CD4-positive, alpha-beta memory T cell (primary cell): ENCODE results near the gene ADAMTSL1. TPM values are rescaled to one million over a fixed set of nuclear protein-coding genes. Genes with fewer than 3 reads are reported as not detected.

Experiments used
- CTCF ChIA-PET: fragments of 350-600 bp; sonication (Branson Sonifier 250); formaldehyde crosslinking; loops from one replicate; lab custom pipeline; 2021; ENCODE audit warnings: inconsistent platforms; ENCODE audit not compliant: partially characterized antibody; lab: Charles Lee
- POLR2A ChIA-PET: fragments of 350-600 bp; sonication (Branson Sonifier 250); formaldehyde crosslinking; loops from one replicate; lab custom pipeline; 2021; ENCODE audit not compliant: partially characterized antibody; lab: Charles Lee
- DNase-seq, 5 donors: peaks; one replicate each; pipeline versions ENCODE4 v3.0.0 to v3.0.0-alpha.2; 2020 to 2022; ENCODE audit warnings: mixed read lengths in 1 of 5
- H3K27ac ChIP-seq: one replicate; pipeline ENCODE4 v1.7.0; 2013; ENCODE audit warnings: low read depth, low read length
- H3K27me3 ChIP-seq: 2 replicates; pipeline ENCODE4 v1.7.0; 2013; ENCODE audit warnings: mild to moderate bottlenecking, low read length, moderate library complexity; ENCODE audit not compliant: insufficient read depth
- H3K36me3 ChIP-seq: 2 replicates; pipeline ENCODE4 v1.7.0; 2013; ENCODE audit warnings: mild to moderate bottlenecking, low read length, moderate library complexity; ENCODE audit not compliant: insufficient read depth
- H3K4me1 ChIP-seq: 2 replicates; pipeline ENCODE4 v1.7.0; 2013; ENCODE audit warnings: mild to moderate bottlenecking, low read length, moderate library complexity; ENCODE audit not compliant: insufficient read depth
- H3K4me3 ChIP-seq, 2 donors: one replicate each; pipeline ENCODE4 v1.7.0; 2013; ENCODE audit warnings: low read length in 2 of 2, mild to moderate bottlenecking in 1 of 2
- H3K9me3 ChIP-seq, 2 donors: one replicate each; pipeline ENCODE4 v1.7.0; 2013; ENCODE audit warnings: low read length in 2 of 2, control low read depth in 1 of 2; ENCODE audit not compliant: control insufficient read depth in 1 of 2
- H3K27ac Mint-ChIP-seq, 7 donors: one replicate each; pipeline ENCODE4 v1.8.0; 2020 to 2021; ENCODE audit warnings: mixed read lengths in 7 of 7, mild to moderate bottlenecking in 6 of 7, inconsistent platforms in 3 of 7, moderate library complexity in 3 of 7
- H3K27me3 Mint-ChIP-seq, 2 donors: one replicate each; pipeline ENCODE4 v1.8.0; 2020 to 2021; ENCODE audit warnings: mixed read lengths in 2 of 2
- H3K36me3 Mint-ChIP-seq, 2 donors: one replicate each; pipeline ENCODE4 v1.8.0; 2020 to 2021; ENCODE audit warnings: mixed read lengths in 2 of 2, inconsistent platforms in 1 of 2, mild to moderate bottlenecking in 1 of 2
- H3K4me1 Mint-ChIP-seq, 4 donors: one replicate each; pipeline ENCODE4 v1.8.0; 2020 to 2021; ENCODE audit warnings: mixed read lengths in 4 of 4, mild to moderate bottlenecking in 1 of 4
- H3K4me3 Mint-ChIP-seq, 8 donors: one replicate each; pipeline ENCODE4 v1.8.0; 2020 to 2021; ENCODE audit warnings: mixed read lengths in 8 of 8, mild to moderate bottlenecking in 7 of 8, moderate library complexity in 6 of 8, inconsistent platforms in 3 of 8
- H3K9me3 Mint-ChIP-seq, 8 donors: one replicate each; pipeline ENCODE4 v1.8.0; 2020 to 2021; ENCODE audit warnings: mixed read lengths in 8 of 8, mild to moderate bottlenecking in 5 of 8, inconsistent platforms in 3 of 8, moderate library complexity in 1 of 8
- intact Hi-C: fragments of 100-400 bp; cut with micrococcal nuclease; formaldehyde crosslinking; loops from one replicate; pipeline ENCODE4 v1.15.1; 2023
- polyA plus RNA-seq, 2 donors: library from polyadenylated mRNA; unstranded; fragments of 300-500 nt; fragmentation: Illumina TruSeq; gene quantifications; one replicate each; pipeline ENCODE4 v1.2.3, GENCODE V29; 2021
- total RNA-seq, 2 experiments: library from RNA; stranded (reverse); gene quantifications; one replicate each; pipeline ENCODE4 v1.2.3, GENCODE V29; 2021

ADAMTSL1 gene
- total and polyA plus RNA-seq, 4 experiments from 2014 or later = not detected

- no peaks in the 10 kb centered on the region for H3K4me1 ChIP-seq
- Mint-ChIP-seq H3K9me3 (peaks cover 0 to 2% (median 0%) of the 10 kb centered on the region in 8 donors), H3K27me3 (peaks cover 0 to 3% of the 10 kb centered on the region in 2 donors), H3K36me3 (no peaks in the 10 kb centered on the region), H3K4me1 (peaks cover 0 to 2% (median 0%) of the 10 kb centered on the region in 4 donors), H3K27ac (no peak overlapping the region), H3K4me3 (no peak overlapping the region)
- no peak overlapping the region for H3K4me3 ChIP-seq
- ChIA-PET CTCF (no interaction called here), POLR2A (no interaction called here)
- no peaks in the 10 kb centered on the region for H3K9me3 ChIP-seq
- intact Hi-C loops = no loop called here
- no peaks in the 10 kb centered on the region for H3K27me3 ChIP-seq
- no peak for DNase-seq
- no peak overlapping the region for H3K27ac ChIP-seq
- H3K36me3 ChIP-seq = no peaks in the 10 kb centered on the region
Measured at GRCh38 chr9:18849890-18850677, 376.1 kb downstream of the ADAMTSL1 start.

- Histone ChIP-seq H3K36me3 (no peaks in the 10 kb centered on the region), H3K9me3 (no peaks in the 10 kb centered on the region), H3K4me1 (no peaks in the 10 kb centered on the region), H3K27me3 (no peaks in the 10 kb centered on the region), H3K27ac (no peak overlapping the region), H3K4me3 (no peak overlapping the region)
- CTCF ChIA-PET = no interaction called here
- H3K36me3 Mint-ChIP-seq = no peaks in the 10 kb centered on the region
- intact Hi-C loops = no loop called here
- H3K4me1 Mint-ChIP-seq = peaks cover 0 to 2% (median 0%) of the 10 kb centered on the region in 4 donors
- no peak for DNase-seq
- no peak overlapping the region for H3K4me3 Mint-ChIP-seq
- POLR2A ChIA-PET = no interaction called here
- peaks cover 0 to 3% of the 10 kb centered on the region in 2 donors for H3K27me3 Mint-ChIP-seq
- H3K9me3 Mint-ChIP-seq = no peaks in the 10 kb centered on the region
- H3K27ac Mint-ChIP-seq = no peak overlapping the region
Measured at GRCh38 chr9:18851069-18851795, 377.3 kb downstream of the ADAMTSL1 start.

GRCh38 chr9:18855656-18856055 lies 381.7 kb downstream of the ADAMTSL1 start:
- intact Hi-C loops = no loop called here
- H3K9me3 ChIP-seq = no peaks in the 10 kb centered on the region
- DNase-seq = no peak
- H3K27ac ChIP-seq = no peak overlapping the region
- H3K27me3 ChIP-seq = no peaks in the 10 kb centered on the region
- POLR2A ChIA-PET = no interaction called here
- H3K4me3 Mint-ChIP-seq = no peak overlapping the region
- no peaks in the 10 kb centered on the region for H3K36me3 ChIP-seq
- H3K4me1 ChIP-seq = no peaks in the 10 kb centered on the region
- H3K36me3 Mint-ChIP-seq = no peaks in the 10 kb centered on the region
- peaks cover 0 to 2% (median 0%) of the 10 kb centered on the region in 4 donors for H3K4me1 Mint-ChIP-seq
- H3K4me3 ChIP-seq = no peak overlapping the region
- peaks cover 4 to 7% of the 10 kb centered on the region in 2 donors for H3K27me3 Mint-ChIP-seq
- no peak overlapping the region for H3K27ac Mint-ChIP-seq
- no peaks in the 10 kb centered on the region for H3K9me3 Mint-ChIP-seq
- CTCF ChIA-PET = no interaction called here

GRCh38 chr9:18857334-18857733 lies 383.4 kb downstream of the ADAMTSL1 start:
- CTCF ChIA-PET = no interaction called here
- peaks cover 0 to 2% (median 0%) of the 10 kb centered on the region in 4 donors for H3K4me1 Mint-ChIP-seq
- H3K36me3 Mint-ChIP-seq = no peaks in the 10 kb centered on the region

GRCh38 chr9:18857769-18858168 lies 383.8 kb downstream of the ADAMTSL1 start:
- no peaks in the 10 kb centered on the region for H3K9me3 ChIP-seq
- no peaks in the 10 kb centered on the region for H3K36me3 ChIP-seq
- intact Hi-C loops = no loop called here
- peaks cover 4 to 9% of the 10 kb centered on the region in 2 donors for H3K27me3 Mint-ChIP-seq
- H3K27ac ChIP-seq = no peak overlapping the region
- H3K27ac Mint-ChIP-seq = no peak overlapping the region
- CTCF ChIA-PET = no interaction called here
- DNase-seq = no peak
- H3K36me3 Mint-ChIP-seq = no peaks in the 10 kb centered on the region
- no peaks in the 10 kb centered on the region for H3K27me3 ChIP-seq
- no peak overlapping the region for H3K4me3 ChIP-seq
- H3K4me1 Mint-ChIP-seq = peaks cover 0 to 2% (median 0%) of the 10 kb centered on the region in 4 donors
- H3K9me3 Mint-ChIP-seq = no peaks in the 10 kb centered on the region
- H3K4me1 ChIP-seq = no peaks in the 10 kb centered on the region
- POLR2A ChIA-PET = no interaction called here
- no peak overlapping the region for H3K4me3 Mint-ChIP-seq

More at GRCh38 chr9:18857334-18857733, 383.4 kb downstream of the ADAMTSL1 start:
- no peaks in the 10 kb centered on the region for H3K27me3 ChIP-seq
- Mint-ChIP-seq H3K4me3 (no peak overlapping the region), H3K27ac (no peak overlapping the region), H3K27me3 (peaks cover 4 to 9% of the 10 kb centered on the region in 2 donors), H3K9me3 (no peaks in the 10 kb centered on the region)
- POLR2A ChIA-PET = no interaction called here
- no peak overlapping the region for H3K4me3 ChIP-seq
- H3K36me3 ChIP-seq = no peaks in the 10 kb centered on the region
- DNase-seq = no peak
- no peaks in the 10 kb centered on the region for H3K9me3 ChIP-seq
- H3K27ac ChIP-seq = no peak overlapping the region
- intact Hi-C loops = no loop called here
- no peaks in the 10 kb centered on the region for H3K4me1 ChIP-seq

- intact Hi-C loops = no loop called here
- Histone ChIP-seq H3K27me3 (no peaks in the 10 kb centered on the region), H3K4me3 (no peak overlapping the region), H3K36me3 (no peaks in the 10 kb centered on the region), H3K9me3 (no peaks in the 10 kb centered on the region), H3K27ac (no peak overlapping the region), H3K4me1 (no peaks in the 10 kb centered on the region)
- ChIA-PET CTCF (no interaction called here), POLR2A (no interaction called here)
- no peaks in the 10 kb centered on the region for H3K36me3 Mint-ChIP-seq
- no peak overlapping the region for H3K4me3 Mint-ChIP-seq
- no peak overlapping the region for H3K27ac Mint-ChIP-seq
- peaks cover 4 to 7% of the 10 kb centered on the region in 2 donors for H3K27me3 Mint-ChIP-seq
- DNase-seq = no peak
- no peaks in the 10 kb centered on the region for H3K4me1 Mint-ChIP-seq
- no peaks in the 10 kb centered on the region for H3K9me3 Mint-ChIP-seq
Measured at GRCh38 chr9:18861609-18862544, 387.9 kb downstream of the ADAMTSL1 start.

- Mint-ChIP-seq H3K27me3 (peaks cover 2 to 3% of the 10 kb centered on the region in 2 donors), H3K4me1 (no peaks in the 10 kb centered on the region), H3K9me3 (peaks cover 0 to 2% (median 0%) of the 10 kb centered on the region in 8 donors), H3K27ac (no peak overlapping the region), H3K36me3 (no peaks in the 10 kb centered on the region), H3K4me3 (no peak overlapping the region)
- Histone ChIP-seq H3K4me1 (no peaks in the 10 kb centered on the region), H3K4me3 (no peak overlapping the region), H3K27me3 (no peaks in the 10 kb centered on the region), H3K27ac (no peak overlapping the region), H3K9me3 (no peaks in the 10 kb centered on the region), H3K36me3 (no peaks in the 10 kb centered on the region)
- POLR2A ChIA-PET = no interaction called here
- CTCF ChIA-PET = no interaction called here
- intact Hi-C loops = no loop called here
- DNase-seq = no peak
Measured at GRCh38 chr9:18863791-18864190, 389.8 kb downstream of the ADAMTSL1 start.
